HCT116 (cell line): ENCODE measurements around the gene FXYD4. TPM values are rescaled to one million over a fixed set of nuclear protein-coding genes. Genes with fewer than 3 reads are reported as not detected.

Experiments used
- ATAC-seq: fragments of 200-7000 bp; cut with Tn5 transposase; 2 replicates; pipeline ENCODE4 v1.9.1; 2020; ENCODE audit warnings: mild to moderate bottlenecking, moderate library complexity
- BruUV-seq: library from RNA; stranded (reverse); fragments of 400-500 nt; replicated peaks from 2 replicates; lab custom pipeline; 2021; lab: Mats Ljungman, UMichigan
- CTCF ChIA-PET: fragments of 300-600 bp; sonication (Branson Sonifier 250); formaldehyde crosslinking; loops from one replicate; lab custom pipeline; 2021; ENCODE audit warnings: antibody characterized with exemption; lab: Charles Lee
- POLR2A ChIA-PET: fragments of 300-600, 350-600 bp; sonication (Branson Sonifier 250); formaldehyde crosslinking; loops from one replicate; lab custom pipeline; 2021; ENCODE audit warnings: antibody characterized with exemption; lab: Charles Lee
- RAD21 ChIA-PET, 2 experiments: fragments of 300-600 bp; sonication (Branson Sonifier 250); formaldehyde crosslinking; loops; one replicate each; lab custom pipeline; 2023; ENCODE audit warnings: low total read pairs in 2 of 2; ENCODE audit not compliant: uncharacterized antibody in 2 of 2, unreplicated experiment in 2 of 2, low non-redundant PET in 1 of 2; lab: Charles Lee
- DNase-seq: peaks from one replicate; pipeline ENCODE4 v3.0.0-alpha.2; 2010; ENCODE audit warnings: low read depth, low spot score
- H2AFZ ChIP-seq: fragments of 200-600 bp; shearing (Covaris generic), sonication (generic); 2 replicates; pipeline ENCODE4 v1.6.1; 2017; ENCODE audit warnings: low read depth, mixed run types, mixed read lengths, antibody characterized with exemption, low read length; ENCODE audit not compliant: poor library complexity, severe bottlenecking
- H3K27ac ChIP-seq: 2 replicates; pipeline ENCODE4 v1.5.1; 2012; ENCODE audit warnings: low read depth, low read length
- H3K27me3 ChIP-seq: fragments of 200-600 bp; sonication (generic); 2 replicates; pipeline ENCODE4 v1.6.1; 2016; ENCODE audit warnings: mixed run types, low read length, mixed read lengths; ENCODE audit not compliant: insufficient read depth
- H3K36me3 ChIP-seq, 2 experiments: fragments of 200-500 bp in 1 of 2; fragments of 200-600 bp in 1 of 2; sonication (Bioruptor generic) in 1 of 2; sonication (generic) in 1 of 2; 2 replicates each; pipeline versions ENCODE4 v1.5.1 to v1.6.1; 2014 to 2016; ENCODE audit warnings: low read length in 2 of 2, inconsistent platforms in 1 of 2, mixed read lengths in 1 of 2, mixed run types in 1 of 2; ENCODE audit not compliant: insufficient read depth in 2 of 2, control insufficient read depth in 1 of 2
- H3K4me1 ChIP-seq, 2 experiments: fragments of 200-600 bp in 1 of 2; sonication (generic) in 1 of 2; 2 replicates each; pipeline versions ENCODE4 v1.5.1 to v1.6.1; 2012 to 2017; ENCODE audit warnings: low read length in 2 of 2, inconsistent platforms in 1 of 2, mild to moderate bottlenecking in 1 of 2, mixed read lengths in 1 of 2, mixed run types in 1 of 2, moderate library complexity in 1 of 2; ENCODE audit not compliant: insufficient read depth in 2 of 2, control insufficient read depth in 1 of 2
- H3K4me2 ChIP-seq: fragments of 200-600 bp; sonication (generic); 2 replicates; pipeline ENCODE4 v1.6.1; 2017; ENCODE audit warnings: mixed run types, low read length, mixed read lengths
- H3K4me3 ChIP-seq, 2 experiments: fragments of 200-600 bp in 1 of 2; sonication (generic) in 1 of 2; replicated peaks in 1 of 2; 2 replicates each; pipeline ENCODE4 v1.5.1; 2011 to 2016; ENCODE audit warnings: low read length in 2 of 2, control low read depth in 1 of 2, low read depth in 1 of 2, mild to moderate bottlenecking in 1 of 2, mixed read lengths in 1 of 2, mixed run types in 1 of 2
- H3K79me2 ChIP-seq: fragments of 200-600 bp; sonication (generic); 2 replicates; pipeline ENCODE4 v1.6.1; 2017; ENCODE audit warnings: mild to moderate bottlenecking, mixed run types, low read length, moderate library complexity, mixed read lengths; ENCODE audit not compliant: insufficient read depth
- H3K9ac ChIP-seq: fragments of 200-600 bp; sonication (generic); 2 replicates; pipeline ENCODE4 v1.6.1; 2016; ENCODE audit warnings: low read length, mixed read lengths
- H3K9me2 ChIP-seq: fragments of 200-600 bp; sonication (generic), shearing (Covaris generic); 2 replicates; pipeline ENCODE4 v1.6.1; 2017; ENCODE audit warnings: mixed run types, mild to moderate bottlenecking, moderate library complexity; ENCODE audit not compliant: insufficient read depth
- H3K9me3 ChIP-seq, 2 experiments: fragments of 200-500 bp in 1 of 2; fragments of 200-600 bp in 1 of 2; sonication (Bioruptor generic) in 1 of 2; sonication (generic) in 1 of 2; 2 replicates each; pipeline ENCODE4 v1.6.1; 2014 to 2017; ENCODE audit warnings: low read length in 2 of 2, mixed read lengths in 2 of 2, inconsistent platforms in 1 of 2, low read depth in 1 of 2, mild to moderate bottlenecking in 1 of 2, mixed run types in 1 of 2, moderate library complexity in 1 of 2; ENCODE audit not compliant: control insufficient read depth in 1 of 2, insufficient read depth in 1 of 2
- H4K20me1 ChIP-seq: fragments of 200-600 bp; sonication (generic), shearing (Covaris generic); 2 replicates; pipeline ENCODE4 v1.6.1; 2017; ENCODE audit warnings: mixed run types, mild to moderate bottlenecking, moderate library complexity; ENCODE audit not compliant: insufficient read depth
- CEBPB ChIP-seq: IDR thresholded peaks from 2 replicates; pipeline ENCODE4 v1.6.1; 2012; ENCODE audit warnings: low read depth
- EGR1 ChIP-seq: IDR thresholded peaks from 2 replicates; pipeline ENCODE4 v1.6.1; 2012; ENCODE audit warnings: low read depth
- ELF1 ChIP-seq: IDR thresholded peaks from 2 replicates; pipeline ENCODE4 v1.6.1; 2012; ENCODE audit warnings: low read depth, borderline replicate concordance
- EZH2 ChIP-seq: fragments of 200-600 bp; sonication (generic); IDR thresholded peaks from 2 replicates; pipeline ENCODE4 v1.6.1; 2017; ENCODE audit warnings: antibody characterized with exemption, mixed run types
- EZH2phosphoT487 ChIP-seq: fragments of 200-600 bp; IDR thresholded peaks from 2 replicates; pipeline ENCODE4 v1.6.1; 2018; ENCODE audit warnings: antibody characterized with exemption, borderline replicate concordance
- FOSL1 ChIP-seq: IDR thresholded peaks from 2 replicates; pipeline ENCODE4 v1.6.1; 2012; ENCODE audit warnings: low read depth
- JUND ChIP-seq: IDR thresholded peaks from 2 replicates; pipeline ENCODE4 v1.6.1; 2012
- POLR2A ChIP-seq: IDR thresholded peaks from 2 replicates; pipeline ENCODE4 v1.7.0; 2011; ENCODE audit warnings: borderline replicate concordance; ENCODE audit not compliant: insufficient read depth, insufficient read length; ENCODE audit errors: extremely low read depth
- RAD21 ChIP-seq: IDR thresholded peaks from 2 replicates; pipeline ENCODE4 v1.6.1; 2012; ENCODE audit warnings: low read depth, mild to moderate bottlenecking
- SRF ChIP-seq: IDR thresholded peaks from 2 replicates; pipeline ENCODE4 v1.6.1; 2012; ENCODE audit warnings: low read depth
- TCF7L2 ChIP-seq: IDR thresholded peaks from 2 replicates; pipeline ENCODE4 v1.7.0; 2011; ENCODE audit warnings: borderline replicate concordance, inconsistent platforms; ENCODE audit not compliant: insufficient read depth, insufficient read length; ENCODE audit errors: extremely low read depth
- ZFX ChIP-seq: fragments of 450-650 bp; IDR thresholded peaks from 2 replicates; pipeline ENCODE4 v1.6.1; 2017
- ZNF274 ChIP-seq: fragments of 200-500 bp; sonication (Bioruptor generic); IDR thresholded peaks from 2 replicates; pipeline ENCODE4 v1.6.1; 2014; ENCODE audit warnings: mild to moderate bottlenecking, low read depth, low read length, inconsistent platforms
- intact Hi-C: fragments of 100-400 bp; cut with micrococcal nuclease; formaldehyde crosslinking; loops from 2 replicates; pipeline ENCODE4 v1.10.0; 2022
- total RNA-seq: library from RNA; stranded (reverse); gene quantifications from one replicate; pipeline ENCODE4 v1.2.1, GENCODE V29; 2021; ENCODE audit not compliant: unreplicated experiment
- TF ChIP-seq, protein P1 (sequence below): IDR thresholded peaks from 2 replicates; pipeline ENCODE4 v1.6.1; 2011; ENCODE audit warnings: mild to moderate bottlenecking, low read length, moderate library complexity; ENCODE audit not compliant: insufficient replicate concordance; ENCODE audit errors: extremely low read depth
- TF ChIP-seq, protein P2 (sequence below): IDR thresholded peaks from 2 replicates; pipeline ENCODE4 v1.6.1; 2012; ENCODE audit warnings: low read depth
- TF ChIP-seq, protein P3 (sequence below): IDR thresholded peaks from 2 replicates; pipeline ENCODE4 v1.6.1; 2012
- TF ChIP-seq, protein P4 (sequence below): IDR thresholded peaks from 2 replicates; pipeline ENCODE4 v1.6.1; 2012
- TF ChIP-seq, protein P5 (sequence below), 3 experiments: fragments of 200-600 bp in 1 of 3; sonication (generic) in 1 of 3; IDR thresholded peaks in 2 of 3; conservative IDR thresholded peaks in 1 of 3; 2 replicates each; pipeline ENCODE4 v1.5.1; 2012 to 2017; ENCODE audit warnings: low read depth in 2 of 3, low read length in 2 of 3, antibody characterized with exemption in 1 of 3, borderline replicate concordance in 1 of 3, control low read depth in 1 of 3, mild to moderate bottlenecking in 1 of 3, mixed read lengths in 1 of 3, mixed run types in 1 of 3, moderate library complexity in 1 of 3; ENCODE audit not compliant: insufficient read depth in 1 of 3

FXYD4 gene
- total RNA-seq, 1 experiment from 2014 or later, result 0.71 TPM

DNA sequence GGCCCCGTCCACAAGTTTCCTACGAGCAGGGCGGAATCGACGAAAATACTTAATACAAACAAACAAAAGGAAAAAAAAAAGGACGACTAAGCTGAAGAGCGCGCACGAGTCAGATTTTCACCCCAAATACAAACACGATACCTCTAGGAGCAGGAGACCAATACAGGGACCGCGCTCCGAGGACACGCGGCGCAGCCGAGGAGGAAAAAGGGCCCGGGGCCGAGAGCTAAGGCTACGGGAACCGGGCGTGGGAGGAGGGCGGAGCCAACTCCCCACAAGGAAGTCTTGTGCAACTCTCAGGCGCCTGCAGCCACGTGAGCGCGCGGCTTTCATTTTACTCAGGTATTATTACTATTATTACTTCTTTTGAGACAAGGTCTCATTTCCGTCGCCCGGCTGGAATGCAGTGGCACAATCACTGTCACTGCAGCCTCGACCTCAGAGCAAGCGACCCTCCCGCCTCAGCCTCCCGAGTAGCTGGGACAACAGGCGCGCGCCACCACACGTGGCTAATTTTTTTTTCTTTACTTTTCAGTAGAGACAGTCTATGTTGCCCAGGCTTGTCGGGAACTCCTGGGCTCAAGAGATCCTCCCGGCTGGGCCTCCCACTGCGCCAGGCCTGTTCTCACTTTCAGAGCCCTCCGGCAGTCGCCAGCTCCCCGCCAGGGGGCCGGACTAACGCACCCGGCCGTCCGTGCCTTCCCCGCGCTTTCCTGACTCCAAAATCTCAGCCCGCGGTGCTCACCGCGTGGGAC is 36.3 kb downstream of the FXYD4 start:
- H3K4me2 ChIP-seq, result peak overlapping the region; percentile 93
- H2AFZ ChIP-seq, result no peak overlapping the region
- peak overlapping the region; percentile 92 to 93 for H3K4me3 ChIP-seq
- peaks cover 46 to 64% of the 10 kb centered on the region in 2 experiments for H3K4me1 ChIP-seq
- peaks cover 69% of the 10 kb centered on the region for H3K79me2 ChIP-seq
- peaks cover 25% of the 10 kb centered on the region; the same call in 1 of the 2 replicates for H4K20me1 ChIP-seq
- ATAC-seq (peak; percentile 24), DNase-seq (peak; percentile 76)
- peak overlapping the region; percentile 96 for H3K27ac ChIP-seq
- H3K9me3 ChIP-seq, result no peaks in the 10 kb centered on the region
- peak overlapping the region; percentile 100 for H3K9ac ChIP-seq
- no peaks in the 10 kb centered on the region for H3K27me3 ChIP-seq
- intact Hi-C loops, result loop anchor here (2.0 kb wide), 1 partner anchor 29 kb away; the partner anchor contains the start of gene ZNF487
- ChIA-PET CTCF (interaction anchor here (1.1 kb wide), 1 partner anchor 46 kb away, joined by 3 read pairs; no protein-coding TSS in a partner anchor), POLR2A (interaction anchor here (0.8 to 1.8 kb wide), 7 partner anchors 8 to 204 kb away, joined by 3 to 11 read pairs (median 5); no protein-coding TSS in a partner anchor), RAD21 (interaction anchor here in 1 of 2 experiments (0.6 to 0.7 kb wide), 2 partner anchors 19 to 28 kb away, joined by 3 read pairs; no protein-coding TSS in a partner anchor)
- TSS peak; percentile 32 for BruUV-seq
- H3K36me3 ChIP-seq, result peaks cover 4 to 9% of the 10 kb centered on the region in 2 experiments; a peak in 2 of 4 replicates
- no peaks in the 10 kb centered on the region for H3K9me2 ChIP-seq
- TF ChIP-seq POLR2A, result peak; percentile 66
- TF ChIP-seq JUND, result no peak
- TF ChIP-seq, protein P1, sequence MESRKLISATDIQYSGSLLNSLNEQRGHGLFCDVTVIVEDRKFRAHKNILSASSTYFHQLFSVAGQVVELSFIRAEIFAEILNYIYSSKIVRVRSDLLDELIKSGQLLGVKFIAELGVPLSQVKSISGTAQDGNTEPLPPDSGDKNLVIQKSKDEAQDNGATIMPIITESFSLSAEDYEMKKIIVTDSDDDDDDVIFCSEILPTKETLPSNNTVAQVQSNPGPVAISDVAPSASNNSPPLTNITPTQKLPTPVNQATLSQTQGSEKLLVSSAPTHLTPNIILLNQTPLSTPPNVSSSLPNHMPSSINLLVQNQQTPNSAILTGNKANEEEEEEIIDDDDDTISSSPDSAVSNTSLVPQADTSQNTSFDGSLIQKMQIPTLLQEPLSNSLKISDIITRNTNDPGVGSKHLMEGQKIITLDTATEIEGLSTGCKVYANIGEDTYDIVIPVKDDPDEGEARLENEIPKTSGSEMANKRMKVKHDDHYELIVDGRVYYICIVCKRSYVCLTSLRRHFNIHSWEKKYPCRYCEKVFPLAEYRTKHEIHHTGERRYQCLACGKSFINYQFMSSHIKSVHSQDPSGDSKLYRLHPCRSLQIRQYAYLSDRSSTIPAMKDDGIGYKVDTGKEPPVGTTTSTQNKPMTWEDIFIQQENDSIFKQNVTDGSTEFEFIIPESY, result no peak
- no peak for TF ChIP-seq EZH2
- TF ChIP-seq, protein P2, sequence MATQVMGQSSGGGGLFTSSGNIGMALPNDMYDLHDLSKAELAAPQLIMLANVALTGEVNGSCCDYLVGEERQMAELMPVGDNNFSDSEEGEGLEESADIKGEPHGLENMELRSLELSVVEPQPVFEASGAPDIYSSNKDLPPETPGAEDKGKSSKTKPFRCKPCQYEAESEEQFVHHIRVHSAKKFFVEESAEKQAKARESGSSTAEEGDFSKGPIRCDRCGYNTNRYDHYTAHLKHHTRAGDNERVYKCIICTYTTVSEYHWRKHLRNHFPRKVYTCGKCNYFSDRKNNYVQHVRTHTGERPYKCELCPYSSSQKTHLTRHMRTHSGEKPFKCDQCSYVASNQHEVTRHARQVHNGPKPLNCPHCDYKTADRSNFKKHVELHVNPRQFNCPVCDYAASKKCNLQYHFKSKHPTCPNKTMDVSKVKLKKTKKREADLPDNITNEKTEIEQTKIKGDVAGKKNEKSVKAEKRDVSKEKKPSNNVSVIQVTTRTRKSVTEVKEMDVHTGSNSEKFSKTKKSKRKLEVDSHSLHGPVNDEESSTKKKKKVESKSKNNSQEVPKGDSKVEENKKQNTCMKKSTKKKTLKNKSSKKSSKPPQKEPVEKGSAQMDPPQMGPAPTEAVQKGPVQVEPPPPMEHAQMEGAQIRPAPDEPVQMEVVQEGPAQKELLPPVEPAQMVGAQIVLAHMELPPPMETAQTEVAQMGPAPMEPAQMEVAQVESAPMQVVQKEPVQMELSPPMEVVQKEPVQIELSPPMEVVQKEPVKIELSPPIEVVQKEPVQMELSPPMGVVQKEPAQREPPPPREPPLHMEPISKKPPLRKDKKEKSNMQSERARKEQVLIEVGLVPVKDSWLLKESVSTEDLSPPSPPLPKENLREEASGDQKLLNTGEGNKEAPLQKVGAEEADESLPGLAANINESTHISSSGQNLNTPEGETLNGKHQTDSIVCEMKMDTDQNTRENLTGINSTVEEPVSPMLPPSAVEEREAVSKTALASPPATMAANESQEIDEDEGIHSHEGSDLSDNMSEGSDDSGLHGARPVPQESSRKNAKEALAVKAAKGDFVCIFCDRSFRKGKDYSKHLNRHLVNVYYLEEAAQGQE, result no peak
- TF ChIP-seq ZFX, result peak; percentile 45
- no peak for TF ChIP-seq EZH2phosphoT487
- TF ChIP-seq ZNF274, result no peak
- TF ChIP-seq, protein P3, sequence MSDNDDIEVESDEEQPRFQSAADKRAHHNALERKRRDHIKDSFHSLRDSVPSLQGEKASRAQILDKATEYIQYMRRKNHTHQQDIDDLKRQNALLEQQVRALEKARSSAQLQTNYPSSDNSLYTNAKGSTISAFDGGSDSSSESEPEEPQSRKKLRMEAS, result peak; percentile 96
- peak; percentile 74 for TF ChIP-seq SRF
- no peak for TF ChIP-seq RAD21
- no peak for TF ChIP-seq FOSL1
- peak; percentile 97 for TF ChIP-seq EGR1
- TF ChIP-seq, protein P4, sequence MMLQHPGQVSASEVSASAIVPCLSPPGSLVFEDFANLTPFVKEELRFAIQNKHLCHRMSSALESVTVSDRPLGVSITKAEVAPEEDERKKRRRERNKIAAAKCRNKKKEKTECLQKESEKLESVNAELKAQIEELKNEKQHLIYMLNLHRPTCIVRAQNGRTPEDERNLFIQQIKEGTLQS, result no peak
- TF ChIP-seq ELF1, result no peak
- TF ChIP-seq TCF7L2, result peak; percentile 37
- peak; percentile 99 for TF ChIP-seq CEBPB
- TF ChIP-seq, protein P5, sequence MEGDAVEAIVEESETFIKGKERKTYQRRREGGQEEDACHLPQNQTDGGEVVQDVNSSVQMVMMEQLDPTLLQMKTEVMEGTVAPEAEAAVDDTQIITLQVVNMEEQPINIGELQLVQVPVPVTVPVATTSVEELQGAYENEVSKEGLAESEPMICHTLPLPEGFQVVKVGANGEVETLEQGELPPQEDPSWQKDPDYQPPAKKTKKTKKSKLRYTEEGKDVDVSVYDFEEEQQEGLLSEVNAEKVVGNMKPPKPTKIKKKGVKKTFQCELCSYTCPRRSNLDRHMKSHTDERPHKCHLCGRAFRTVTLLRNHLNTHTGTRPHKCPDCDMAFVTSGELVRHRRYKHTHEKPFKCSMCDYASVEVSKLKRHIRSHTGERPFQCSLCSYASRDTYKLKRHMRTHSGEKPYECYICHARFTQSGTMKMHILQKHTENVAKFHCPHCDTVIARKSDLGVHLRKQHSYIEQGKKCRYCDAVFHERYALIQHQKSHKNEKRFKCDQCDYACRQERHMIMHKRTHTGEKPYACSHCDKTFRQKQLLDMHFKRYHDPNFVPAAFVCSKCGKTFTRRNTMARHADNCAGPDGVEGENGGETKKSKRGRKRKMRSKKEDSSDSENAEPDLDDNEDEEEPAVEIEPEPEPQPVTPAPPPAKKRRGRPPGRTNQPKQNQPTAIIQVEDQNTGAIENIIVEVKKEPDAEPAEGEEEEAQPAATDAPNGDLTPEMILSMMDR (IDR thresholded peaks at IDR 0.05 in 2 of 3, conservative IDR thresholded peaks at IDR 0.05 in 1 of 3; ENCODE audit: borderline replicate concordance in 1 of 3, insufficient read depth in 1 of 3, low read depth in 2 of 3, low read length in 2 of 3), result peak in 2 of 3 experiments; percentile 41 to 50; a peak in 4 of 6 replicates
